Naive thymus-derived CD8-positive, alpha-beta T cell (primary cell): ENCODE results near the gene SPINDOC. TPM values are rescaled to one million over a fixed set of nuclear protein-coding genes. Genes with fewer than 3 reads are reported as not detected.

ENCODE experiments used
- ATAC-seq, 2 donors: fragments of 150-1000 bp; cut with Tn5 transposase in 1 of 2; sonication (Bioruptor Pico), chemical (Tn5 transposase) in 1 of 2; 1 replicate in 1 of 2; 2 replicates in 1 of 2; pipeline ENCODE4 v1.10.0; 2021; ENCODE audit warnings: mild to moderate bottlenecking in 2 of 2, moderate library complexity in 2 of 2
- POLR2A ChIA-PET: fragments of 350-600 bp; sonication (Branson Sonifier 250); formaldehyde crosslinking; loops from one replicate; lab custom pipeline; 2021; ENCODE audit warnings: antibody characterized with exemption; lab: Charles Lee
- DNase-seq, 10 donors: peaks; one replicate each; pipeline versions ENCODE4 v3.0.0 to v3.0.0-alpha.2; 2020 to 2022
- H3K27ac Mint-ChIP-seq, 10 donors: one replicate each; pipeline ENCODE4 v1.8.0; 2020 to 2022; ENCODE audit warnings: mild to moderate bottlenecking in 10 of 10, mixed read lengths in 10 of 10, moderate library complexity in 4 of 10, inconsistent platforms in 1 of 10
- H3K27me3 Mint-ChIP-seq, 5 donors: one replicate each; pipeline ENCODE4 v1.8.0; 2021 to 2022; ENCODE audit warnings: mixed read lengths in 5 of 5
- H3K36me3 Mint-ChIP-seq, 3 donors: one replicate each; pipeline ENCODE4 v1.8.0; 2020 to 2022; ENCODE audit warnings: mixed read lengths in 3 of 3, mild to moderate bottlenecking in 2 of 3, inconsistent platforms in 1 of 3
- H3K4me1 Mint-ChIP-seq, 4 donors: one replicate each; pipeline ENCODE4 v1.8.0; 2021 to 2022; ENCODE audit warnings: mixed read lengths in 4 of 4
- H3K4me3 Mint-ChIP-seq, 10 donors: one replicate each; pipeline ENCODE4 v1.8.0; 2020 to 2022; ENCODE audit warnings: mild to moderate bottlenecking in 10 of 10, mixed read lengths in 10 of 10, moderate library complexity in 6 of 10, inconsistent platforms in 1 of 10
- H3K9me3 Mint-ChIP-seq, 9 donors: one replicate each; pipeline ENCODE4 v1.8.0; 2020 to 2022; ENCODE audit warnings: mixed read lengths in 9 of 9, mild to moderate bottlenecking in 3 of 9, inconsistent platforms in 1 of 9, moderate library complexity in 1 of 9
- polyA plus RNA-seq, 3 donors: library from polyadenylated mRNA; unstranded; fragments of 300-500 nt; fragmentation: Illumina TruSeq; gene quantifications; one replicate each; pipeline ENCODE4 v1.2.3, GENCODE V29; 2021
- total RNA-seq, 8 experiments: library from RNA in 2 of 8; stranded (reverse) in 2 of 8; gene quantifications; one replicate each; pipeline ENCODE4 v1.2.3 and lab custom pipeline; 2021 to 2026

Gene SPINDOC, protein sequence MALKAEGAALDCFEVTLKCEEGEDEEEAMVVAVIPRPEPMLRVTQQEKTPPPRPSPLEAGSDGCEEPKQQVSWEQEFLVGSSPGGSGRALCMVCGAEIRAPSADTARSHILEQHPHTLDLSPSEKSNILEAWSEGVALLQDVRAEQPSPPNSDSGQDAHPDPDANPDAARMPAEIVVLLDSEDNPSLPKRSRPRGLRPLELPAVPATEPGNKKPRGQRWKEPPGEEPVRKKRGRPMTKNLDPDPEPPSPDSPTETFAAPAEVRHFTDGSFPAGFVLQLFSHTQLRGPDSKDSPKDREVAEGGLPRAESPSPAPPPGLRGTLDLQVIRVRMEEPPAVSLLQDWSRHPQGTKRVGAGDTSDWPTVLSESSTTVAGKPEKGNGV
- 10 to 100 TPM; 11.0 to 13.0 TPM for total RNA-seq
- polyA plus RNA-seq, result under 1 TPM; 0.47 to 0.66 (median 0.49) TPM
- 2.5 to 14.1 (median 13.4) reads per million in 6 experiments for total RNA-seq (lab: John Stamatoyannopoulos, UW)

DNA sequence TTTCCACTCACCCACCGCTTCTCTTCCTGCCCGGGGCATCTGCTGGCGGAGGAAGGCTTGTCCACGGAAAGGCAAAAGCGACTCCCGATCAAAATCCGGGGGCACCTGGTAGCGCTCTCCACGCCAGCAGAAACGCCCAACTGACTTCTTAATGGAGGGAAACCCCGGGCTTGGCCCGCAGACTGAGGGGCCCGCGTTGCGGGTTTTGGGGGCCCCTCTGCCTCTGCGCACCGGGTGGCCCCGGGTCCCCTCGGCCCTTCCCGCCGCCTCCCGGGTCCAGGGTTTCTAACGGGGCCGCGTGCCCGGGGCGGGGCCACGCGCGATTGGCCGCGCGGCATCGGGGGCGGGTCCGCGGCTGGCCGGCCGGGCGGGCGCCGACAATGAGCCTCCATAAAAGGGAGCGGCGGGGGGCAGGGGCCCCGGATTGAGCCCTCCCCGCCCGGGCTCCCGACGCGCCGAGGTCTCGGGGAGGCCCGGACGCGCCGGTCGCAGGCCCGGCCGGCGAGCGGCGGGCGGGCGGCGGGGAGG lies at the start of gene SPINDOC:
SPINDOC (plus strand) TSS at position 422 of the 528 bp plus-strand sequence. CDS start 231 bp downstream, outside the sequence.
- DNase-seq, result peak; percentile 22 to 75 (median 54)
- Mint-ChIP-seq H3K4me3 (peak within 1 kb of the TSS; percentile 72 to 84 (median 81)), H3K27ac (peak within 1 kb of the TSS in 8 of 10 donors; percentile 10 to 79 (median 60)), H3K9me3 (no peaks in the 10 kb centered on the region), H3K4me1 (peaks cover 9 to 28% (median 21%) of the 10 kb centered on the region in 4 donors), H3K36me3 (peaks cover 0 to 14% (median 0%) of the 10 kb centered on the region in 3 donors), H3K27me3 (no peaks in the 10 kb centered on the region)
- peak; percentile 86 to 91 for ATAC-seq
- POLR2A ChIA-PET, result interaction anchor here (0.7 kb wide), 1 partner anchor 44 kb away, joined by 4 read pairs; the partner anchor contains the start of gene ZFTA

GRCh38 chr11:63763496-63764339 lies 49.5 kb upstream of the SPINDOC start:
- no peak overlapping the region for H3K4me3 Mint-ChIP-seq
- peaks cover 0 to 14% (median 0%) of the 10 kb centered on the region in 3 donors for H3K36me3 Mint-ChIP-seq
- DNase-seq, result no peak
- H3K27ac Mint-ChIP-seq, result no peak overlapping the region
- no peak for ATAC-seq
- peaks cover 7 to 17% (median 12%) of the 10 kb centered on the region in 4 donors for H3K4me1 Mint-ChIP-seq
- no peaks in the 10 kb centered on the region for H3K27me3 Mint-ChIP-seq
- H3K9me3 Mint-ChIP-seq, result no peaks in the 10 kb centered on the region
- POLR2A ChIA-PET, result no interaction called here

DNA sequence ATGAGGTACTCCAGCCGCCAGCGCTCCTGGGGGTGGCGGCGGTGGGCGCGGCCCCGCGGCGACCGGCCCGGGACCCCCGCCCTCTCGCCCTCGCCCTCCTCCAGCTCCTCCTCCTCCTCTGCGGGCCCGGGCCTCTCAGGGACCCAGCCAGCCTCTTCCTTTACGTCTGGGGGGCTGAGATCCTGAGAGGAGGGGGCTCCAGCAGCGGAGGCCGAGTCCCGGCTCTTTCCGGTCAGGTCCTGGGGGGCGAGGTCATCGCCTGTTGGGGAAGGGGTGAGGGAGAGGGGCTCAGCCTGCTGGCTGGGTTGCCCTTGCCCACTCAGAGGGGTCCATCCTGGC lies 48.9 kb upstream of the SPINDOC start:
- Mint-ChIP-seq H3K4me1 (peaks cover 7 to 17% (median 12%) of the 10 kb centered on the region in 4 donors), H3K9me3 (no peaks in the 10 kb centered on the region), H3K4me3 (no peak overlapping the region), H3K36me3 (peaks cover 0 to 10% (median 0%) of the 10 kb centered on the region in 3 donors), H3K27me3 (no peaks in the 10 kb centered on the region), H3K27ac (no peak overlapping the region)
- no peak for ATAC-seq
- no peak for DNase-seq
- POLR2A ChIA-PET, result no interaction called here

GRCh38 chr11:63764679-63765647 lies 48.3 kb upstream of the SPINDOC start:
- POLR2A ChIA-PET, result no interaction called here
- H3K4me1 Mint-ChIP-seq, result peaks cover 7 to 19% (median 14%) of the 10 kb centered on the region in 4 donors
- H3K27me3 Mint-ChIP-seq, result no peaks in the 10 kb centered on the region
- DNase-seq (no peak), ATAC-seq (no peak)
- peak overlapping the region in 2 of 10 donors; percentile 15 to 63 for H3K27ac Mint-ChIP-seq
- no peaks in the 10 kb centered on the region for H3K9me3 Mint-ChIP-seq
- H3K4me3 Mint-ChIP-seq, result no peak overlapping the region
- H3K36me3 Mint-ChIP-seq, result peaks cover 0 to 5% (median 0%) of the 10 kb centered on the region in 3 donors

GRCh38 chr11:63765688-63766241 lies 47.5 kb upstream of the SPINDOC start:
- POLR2A ChIA-PET, result interaction anchor here (1.1 kb wide), 1 partner anchor 135 kb away, joined by 3 read pairs; no protein-coding TSS in a partner anchor
- Mint-ChIP-seq H3K27me3 (peaks cover 0 to 4% (median 0%) of the 10 kb centered on the region in 5 donors), H3K4me1 (peaks cover 7 to 24% (median 16%) of the 10 kb centered on the region in 4 donors), H3K36me3 (peaks cover 0 to 2% (median 0%) of the 10 kb centered on the region in 3 donors), H3K27ac (peak overlapping the region in 3 of 10 donors; percentile 15 to 63 (median 40)), H3K9me3 (no peaks in the 10 kb centered on the region), H3K4me3 (peak overlapping the region in 4 of 10 donors; percentile 14 to 75 (median 38))
- ATAC-seq, result no peak
- DNase-seq, result no peak

- no peaks in the 10 kb centered on the region for H3K9me3 Mint-ChIP-seq
- POLR2A ChIA-PET, result interaction anchor here (1.1 kb wide), 1 partner anchor 134 kb away, joined by 3 read pairs; no protein-coding TSS in a partner anchor
- peak overlapping the region; percentile 87 to 98 (median 94) for H3K4me3 Mint-ChIP-seq
- ATAC-seq (no peak), DNase-seq (no peak)
- peaks cover 0 to 2% (median 0%) of the 10 kb centered on the region in 3 donors for H3K36me3 Mint-ChIP-seq
- H3K27ac Mint-ChIP-seq, result peak overlapping the region in 4 of 10 donors; percentile 69 to 95 (median 86)
- H3K4me1 Mint-ChIP-seq, result peaks cover 7 to 25% (median 16%) of the 10 kb centered on the region in 4 donors
- peaks cover 0 to 9% (median 0%) of the 10 kb centered on the region in 5 donors for H3K27me3 Mint-ChIP-seq
Measured at GRCh38 chr11:63766531-63767235, 46.6 kb upstream of the SPINDOC start.

DNA sequence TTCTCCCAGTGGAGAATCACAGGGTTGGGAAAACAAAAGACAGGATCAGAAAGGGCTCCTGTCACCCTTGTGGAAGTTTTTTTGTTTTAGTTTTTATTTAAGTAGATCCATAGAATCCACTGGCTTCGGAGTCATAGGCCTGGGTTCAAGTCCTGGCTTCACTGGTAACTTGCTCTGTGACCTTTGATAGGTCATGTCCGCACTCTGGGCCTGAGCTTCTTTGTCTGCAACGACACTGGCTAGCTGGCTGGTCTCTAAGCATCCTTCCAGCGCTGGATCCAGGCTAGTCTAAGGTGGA lies 46.0 kb upstream of the SPINDOC start:
- DNase-seq, result no peak
- POLR2A ChIA-PET, result no interaction called here
- no peaks in the 10 kb centered on the region for H3K36me3 Mint-ChIP-seq
- ATAC-seq, result peak in 1 of 2 donors; percentile 8
- peak overlapping the region; percentile 70 to 95 (median 92) for H3K27ac Mint-ChIP-seq
- peaks cover 7 to 25% (median 16%) of the 10 kb centered on the region in 4 donors for H3K4me1 Mint-ChIP-seq
- peaks cover 0 to 9% (median 0%) of the 10 kb centered on the region in 5 donors for H3K27me3 Mint-ChIP-seq
- H3K9me3 Mint-ChIP-seq, result no peaks in the 10 kb centered on the region
- peak overlapping the region; percentile 87 to 98 (median 94) for H3K4me3 Mint-ChIP-seq

DNA sequence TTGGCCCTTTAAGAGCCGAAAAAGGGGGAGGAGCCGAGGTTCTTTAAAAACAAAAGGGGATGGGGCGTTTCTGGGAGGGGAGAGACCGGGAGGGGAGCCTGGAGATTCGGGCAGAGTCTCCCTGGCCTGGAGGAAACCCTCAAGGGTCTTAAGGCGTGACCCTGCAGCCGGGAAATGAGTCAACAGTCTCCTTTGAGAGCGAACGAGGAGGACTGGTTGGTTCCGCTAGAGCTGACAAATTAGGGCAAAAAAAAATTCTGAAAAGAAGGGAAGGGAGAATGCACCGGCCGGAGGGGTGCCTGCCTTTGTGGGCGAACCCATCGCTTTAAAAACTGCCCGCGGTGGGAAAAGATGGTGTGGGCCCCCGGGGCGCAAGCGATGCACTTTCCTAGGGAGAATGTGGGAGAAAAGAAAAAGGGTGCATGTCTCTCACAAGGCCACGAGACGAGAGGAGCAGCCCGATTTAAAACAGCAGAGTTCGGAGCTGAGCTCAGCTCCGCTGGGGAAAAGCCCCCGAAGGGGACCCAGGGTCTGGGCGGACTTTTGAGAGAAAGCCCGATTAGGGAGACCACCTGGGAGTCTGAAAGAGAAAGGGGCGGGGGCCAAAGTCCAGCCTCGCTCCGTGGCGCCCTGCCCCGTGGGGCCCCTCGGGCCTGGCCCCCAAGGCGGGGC lies 45.6 kb upstream of the SPINDOC start:
- peak overlapping the region; percentile 70 to 95 (median 92) for H3K27ac Mint-ChIP-seq
- H3K9me3 Mint-ChIP-seq, result no peaks in the 10 kb centered on the region
- peaks cover 7 to 25% (median 16%) of the 10 kb centered on the region in 4 donors for H3K4me1 Mint-ChIP-seq
- H3K36me3 Mint-ChIP-seq, result no peaks in the 10 kb centered on the region
- ATAC-seq (peak; percentile 15 to 21), DNase-seq (peak in 5 of 10 donors; percentile 36 to 63 (median 46))
- H3K27me3 Mint-ChIP-seq, result peaks cover 0 to 9% (median under 1%) of the 10 kb centered on the region in 5 donors
- peak overlapping the region; percentile 87 to 98 (median 94) for H3K4me3 Mint-ChIP-seq
- POLR2A ChIA-PET, result interaction anchor here (0.6 to 2.4 kb wide), 4 partner anchors 70 to 386 kb away, joined by 3 to 16 read pairs (median 3); partner anchors contain the start of gene MARK2

DNA sequence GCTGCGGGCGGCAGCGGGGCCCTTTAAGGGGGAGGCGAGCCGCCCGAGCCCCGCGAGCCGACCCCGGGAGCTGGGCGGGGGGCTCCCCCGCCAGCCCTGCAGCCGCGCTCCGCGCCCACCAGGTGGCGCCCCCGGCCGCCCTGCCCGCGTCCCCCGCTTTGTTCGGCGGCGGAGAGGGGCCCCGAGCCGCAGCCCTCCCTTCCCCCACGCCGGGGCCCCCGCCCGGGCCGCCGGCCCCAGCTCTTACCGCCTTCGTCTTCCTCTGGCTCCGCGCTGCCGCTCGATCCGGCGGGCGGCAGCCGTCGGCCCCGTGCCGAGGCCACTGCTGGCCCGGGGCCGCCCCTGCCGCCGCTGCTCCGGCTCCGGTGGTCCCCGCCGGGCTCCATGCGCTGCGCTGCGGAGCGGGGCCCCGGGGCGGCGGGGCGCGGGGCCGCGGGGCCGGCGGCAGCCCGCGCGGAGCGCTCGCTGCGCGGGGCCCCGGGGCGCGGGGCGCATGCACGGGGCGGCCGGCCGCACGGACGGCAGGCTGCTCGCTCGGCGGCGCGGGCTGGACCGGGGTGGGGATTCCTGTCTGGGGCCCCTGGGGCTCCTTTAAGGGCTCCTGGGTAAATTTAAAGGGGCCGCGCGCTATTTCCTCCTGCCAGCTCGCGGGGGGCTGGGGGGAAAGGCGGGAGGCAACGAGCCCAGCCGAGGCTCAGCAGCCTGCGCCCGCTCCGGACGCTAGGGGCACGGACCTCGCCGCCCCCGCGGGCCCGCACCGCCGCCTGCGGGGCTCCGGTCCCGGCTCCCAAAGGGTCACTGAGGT lies 44.8 kb upstream of the SPINDOC start, which contains the start of gene ZFTA:
ZFTA (minus strand) TSS at position 539 of the 805 bp plus-strand sequence; CDS start at position 386, 153 bp downstream.
- ATAC-seq (peak; percentile 67 to 76), DNase-seq (peak; percentile 53 to 84 (median 73))
- Mint-ChIP-seq H3K9me3 (no peaks in the 10 kb centered on the region), H3K4me1 (peaks cover 7 to 25% (median 16%) of the 10 kb centered on the region in 4 donors), H3K27me3 (peaks cover 0 to 13% (median 4%) of the 10 kb centered on the region in 5 donors), H3K36me3 (no peaks in the 10 kb centered on the region), H3K27ac (peak within 1 kb of the TSS; percentile 70 to 95 (median 92)), H3K4me3 (peak within 1 kb of the TSS; percentile 87 to 98 (median 94))
- POLR2A ChIA-PET, result interaction anchor here (0.6 to 2.4 kb wide), 7 partner anchors 14 to 385 kb away, joined by 3 to 16 read pairs (median 3); partner anchors contain the start of gene MARK2
